Endothelial cell (in vitro differentiated cells): ENCODE data around the gene THBS4. TPM values are rescaled to one million over a fixed set of nuclear protein-coding genes. Genes with fewer than 3 reads are reported as not detected.

Experiments
- DNase-seq: peaks from one replicate; pipeline ENCODE4 v3.0.0; 2021; ENCODE audit warnings: low spot score
- H3K27ac Mint-ChIP-seq: one replicate; pipeline ENCODE4 v1.8.0; 2021; ENCODE audit warnings: mixed read lengths, inconsistent platforms; ENCODE audit not compliant: unreplicated experiment
- H3K27me3 Mint-ChIP-seq: one replicate; pipeline ENCODE4 v1.8.0; 2021; ENCODE audit warnings: mild to moderate bottlenecking, moderate library complexity, mixed read lengths, inconsistent platforms; ENCODE audit not compliant: unreplicated experiment
- H3K36me3 Mint-ChIP-seq: one replicate; pipeline ENCODE4 v1.8.0; 2021; ENCODE audit warnings: mild to moderate bottlenecking, low read depth, mixed read lengths, inconsistent platforms; ENCODE audit not compliant: unreplicated experiment
- H3K4me1 Mint-ChIP-seq: one replicate; pipeline ENCODE4 v1.8.0; 2021; ENCODE audit warnings: mild to moderate bottlenecking, mixed read lengths, inconsistent platforms; ENCODE audit not compliant: unreplicated experiment
- H3K4me3 Mint-ChIP-seq: one replicate; pipeline ENCODE4 v1.8.0; 2021; ENCODE audit warnings: mild to moderate bottlenecking, mixed read lengths, inconsistent platforms; ENCODE audit not compliant: unreplicated experiment
- H3K9me3 Mint-ChIP-seq: one replicate; pipeline ENCODE4 v1.8.0; 2021; ENCODE audit warnings: mixed read lengths, inconsistent platforms; ENCODE audit not compliant: unreplicated experiment
- total RNA-seq: library from RNA; stranded (reverse); fragmentation: NEBNext Ultra II Directional; extraction: Animal tissue kit (Norgen Biotek cat#: 25700); gene quantifications from one replicate; pipeline ENCODE4 v1.2.1, GENCODE V29; 2021; ENCODE audit not compliant: unreplicated experiment
- TF ChIP-seq, protein P1 (sequence below): fragments of 200-600 bp; sonication (generic); IDR thresholded peaks from one replicate; pipeline ENCODE4 v1.5.0; 2021; ENCODE audit warnings: antibody characterized with exemption; ENCODE audit not compliant: unreplicated experiment

THBS4 gene
- total RNA-seq, 1 donor from 2014 or later: 3.0 TPM

- H3K27ac Mint-ChIP-seq: no peak overlapping the region
- no peak for DNase-seq
- H3K9me3 Mint-ChIP-seq: no peaks in the 10 kb centered on the region
- no peaks in the 10 kb centered on the region for H3K4me1 Mint-ChIP-seq
- no peak overlapping the region for H3K4me3 Mint-ChIP-seq
- peaks cover 2% of the 10 kb centered on the region for H3K27me3 Mint-ChIP-seq
- TF ChIP-seq, protein P1, sequence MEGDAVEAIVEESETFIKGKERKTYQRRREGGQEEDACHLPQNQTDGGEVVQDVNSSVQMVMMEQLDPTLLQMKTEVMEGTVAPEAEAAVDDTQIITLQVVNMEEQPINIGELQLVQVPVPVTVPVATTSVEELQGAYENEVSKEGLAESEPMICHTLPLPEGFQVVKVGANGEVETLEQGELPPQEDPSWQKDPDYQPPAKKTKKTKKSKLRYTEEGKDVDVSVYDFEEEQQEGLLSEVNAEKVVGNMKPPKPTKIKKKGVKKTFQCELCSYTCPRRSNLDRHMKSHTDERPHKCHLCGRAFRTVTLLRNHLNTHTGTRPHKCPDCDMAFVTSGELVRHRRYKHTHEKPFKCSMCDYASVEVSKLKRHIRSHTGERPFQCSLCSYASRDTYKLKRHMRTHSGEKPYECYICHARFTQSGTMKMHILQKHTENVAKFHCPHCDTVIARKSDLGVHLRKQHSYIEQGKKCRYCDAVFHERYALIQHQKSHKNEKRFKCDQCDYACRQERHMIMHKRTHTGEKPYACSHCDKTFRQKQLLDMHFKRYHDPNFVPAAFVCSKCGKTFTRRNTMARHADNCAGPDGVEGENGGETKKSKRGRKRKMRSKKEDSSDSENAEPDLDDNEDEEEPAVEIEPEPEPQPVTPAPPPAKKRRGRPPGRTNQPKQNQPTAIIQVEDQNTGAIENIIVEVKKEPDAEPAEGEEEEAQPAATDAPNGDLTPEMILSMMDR: no peak
- no peaks in the 10 kb centered on the region for H3K36me3 Mint-ChIP-seq
Measured at GRCh38 chr5:80097451-80097850, 62.3 kb downstream of the THBS4 start.

DNA sequence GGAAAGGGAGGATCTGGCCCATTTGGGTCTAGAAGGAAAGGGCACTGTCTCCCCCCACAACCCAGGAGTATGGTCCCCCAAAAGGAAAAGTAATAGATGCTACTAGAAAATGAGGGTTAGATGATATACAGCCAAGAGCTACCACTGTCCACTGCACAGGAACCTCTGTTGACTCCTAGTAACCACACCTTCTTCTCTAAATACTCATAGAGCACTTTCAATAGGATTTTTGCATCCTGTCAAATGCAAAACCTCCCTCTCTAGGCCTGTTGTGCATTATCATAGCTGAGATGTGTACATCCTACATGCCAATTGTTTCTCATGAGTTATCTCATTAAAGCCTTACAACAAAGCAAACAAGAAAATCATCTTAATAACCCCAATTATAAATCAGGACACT, 66.8 kb downstream of the THBS4 start:
- TF ChIP-seq, protein P1: no peak

GRCh38 chr5:80103371-80103770, 68.2 kb downstream of the THBS4 start:
- no peak for DNase-seq
- no peak overlapping the region for H3K4me3 Mint-ChIP-seq
- H3K36me3 Mint-ChIP-seq: peaks cover 7% of the 10 kb centered on the region
- H3K27me3 Mint-ChIP-seq: peaks cover 6% of the 10 kb centered on the region
- H3K4me1 Mint-ChIP-seq: peaks cover 4% of the 10 kb centered on the region
- TF ChIP-seq, protein P1: no peak
- H3K9me3 Mint-ChIP-seq: no peaks in the 10 kb centered on the region
- H3K27ac Mint-ChIP-seq: no peak overlapping the region

More for the DNA sequence above, 66.8 kb downstream of the THBS4 start:
- no peak overlapping the region for H3K4me3 Mint-ChIP-seq
- no peaks in the 10 kb centered on the region for H3K9me3 Mint-ChIP-seq
- peaks cover 4% of the 10 kb centered on the region for H3K36me3 Mint-ChIP-seq
- peaks cover 5% of the 10 kb centered on the region for H3K27me3 Mint-ChIP-seq
- H3K27ac Mint-ChIP-seq: no peak overlapping the region
- H3K4me1 Mint-ChIP-seq: peaks cover 4% of the 10 kb centered on the region
- no peak for DNase-seq

DNA sequence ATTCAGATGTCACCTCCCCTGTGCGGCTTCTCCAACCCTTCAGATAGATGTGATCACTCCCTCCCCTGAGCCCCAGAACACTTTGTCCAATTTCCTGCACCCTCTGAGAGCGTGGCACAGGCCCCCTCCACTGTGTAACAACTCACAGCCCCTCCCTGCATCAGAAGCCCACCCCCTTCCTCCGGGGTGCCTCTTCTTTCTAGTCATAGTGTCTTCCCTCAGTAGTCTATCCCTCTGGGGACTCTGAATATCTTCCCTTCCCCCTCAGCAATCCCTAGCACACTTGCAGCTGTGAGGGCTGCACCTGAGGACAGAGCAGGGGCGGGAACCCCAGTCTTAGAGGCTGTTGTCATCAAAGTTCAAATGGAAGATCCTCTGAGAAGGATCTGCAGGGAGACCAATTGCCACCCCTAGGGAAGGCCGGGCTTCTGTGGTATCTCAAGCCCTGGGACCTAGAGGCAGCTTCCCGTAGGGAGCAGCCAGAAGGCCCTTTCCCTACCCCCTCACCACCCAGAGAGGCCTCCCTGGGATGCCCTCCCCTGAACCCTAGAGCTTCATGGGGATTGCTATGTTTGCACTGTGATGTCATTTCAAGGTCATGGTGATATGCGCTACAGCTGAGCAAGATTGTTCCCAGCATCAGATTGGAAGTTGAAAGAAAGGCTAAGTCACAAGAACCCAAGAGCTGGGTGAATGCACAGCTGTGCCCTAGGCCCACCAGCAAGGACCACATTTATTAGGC, 70.7 kb downstream of the THBS4 start:
- TF ChIP-seq, protein P1: no peak
- no peak overlapping the region for H3K4me3 Mint-ChIP-seq
- peaks cover 11% of the 10 kb centered on the region for H3K36me3 Mint-ChIP-seq
- peak overlapping the region; percentile 14 for H3K27ac Mint-ChIP-seq
- no peaks in the 10 kb centered on the region for H3K9me3 Mint-ChIP-seq
- no peak for DNase-seq
- peaks cover 4% of the 10 kb centered on the region for H3K4me1 Mint-ChIP-seq
- peaks cover 6% of the 10 kb centered on the region for H3K27me3 Mint-ChIP-seq

GRCh38 chr5:80106916-80107315, 71.8 kb downstream of the THBS4 start:
- peak overlapping the region; percentile 8 for H3K27ac Mint-ChIP-seq
- TF ChIP-seq, protein P1: no peak
- peaks cover 6% of the 10 kb centered on the region for H3K27me3 Mint-ChIP-seq
- H3K36me3 Mint-ChIP-seq: peaks cover 11% of the 10 kb centered on the region
- H3K4me3 Mint-ChIP-seq: peak overlapping the region; percentile 37
- H3K9me3 Mint-ChIP-seq: no peaks in the 10 kb centered on the region
- no peak for DNase-seq
- H3K4me1 Mint-ChIP-seq: peaks cover 8% of the 10 kb centered on the region
